Measurements from ENCODE around the gene SLC13A5.

- TF ChIP-seq CTCF (IDR thresholded peaks at IDR 0.05) (no peak), EZH2 (IDR thresholded peaks at IDR 0.05) (no peak), EZH2phosphoT487 (IDR thresholded peaks at IDR 0.05) (no peak)
Measured at GRCh38 chr17:6753546-6753945, 40.4 kb upstream of the SLC13A5 start.
